Uterus (tissue), 4 donors: Measurements from ENCODE around the gene PNLDC1. TPM values are rescaled to one million over a fixed set of nuclear protein-coding genes. Genes with fewer than 3 reads are reported as not detected.

Experiments used
- DNase-seq, 2 donors: peaks; one replicate each; pipeline ENCODE4 v3.0.0-alpha.2; 2019 to 2020
- H3K27ac ChIP-seq, 2 donors: fragments of 200-600 bp; sonication (generic); 1 replicate in 1 of 2; 2 replicates in 1 of 2; pipeline ENCODE4 v1.5.1; 2016 to 2018
- H3K27me3 ChIP-seq, 2 donors: fragments of 200-600 bp; sonication (generic); one replicate each; pipeline ENCODE4 v1.5.1; 2018 to 2019; ENCODE audit warnings: control low read depth in 1 of 2
- H3K36me3 ChIP-seq, 2 donors: fragments of 200-600 bp; sonication (generic); one replicate each; pipeline ENCODE4 v1.5.1; 2019; ENCODE audit warnings: control low read depth in 1 of 2
- H3K4me1 ChIP-seq, 2 donors: fragments of 200-600 bp; sonication (generic); one replicate each; pipeline ENCODE4 v1.5.1; 2018 to 2019; ENCODE audit warnings: control low read depth in 1 of 2
- H3K4me3 ChIP-seq, 2 donors: fragments of 200-600 bp; sonication (generic); 1 replicate in 1 of 2; 2 replicates in 1 of 2; pipeline ENCODE4 v1.5.1; 2018 to 2019; ENCODE audit warnings: mild to moderate bottlenecking in 1 of 2
- H3K9me3 ChIP-seq, 2 donors: fragments of 200-600 bp; sonication (generic); one replicate each; pipeline ENCODE4 v1.5.1; 2019; ENCODE audit warnings: control low read depth in 1 of 2
- CTCF ChIP-seq, 4 experiments: fragments of 200-600 bp in 2 of 4; fragments of 450-650 bp in 2 of 4; sonication (generic) in 2 of 4; IDR thresholded peaks; one replicate each; pipeline ENCODE4 v1.5.1; 2016 to 2019; ENCODE audit warnings: antibody characterized with exemption in 4 of 4, mild to moderate bottlenecking in 2 of 4, moderate library complexity in 1 of 4
- POLR2A ChIP-seq, 2 donors: fragments of 450-650 bp; IDR thresholded peaks; one replicate each; pipeline ENCODE4 v1.6.1; 2016; ENCODE audit warnings: antibody characterized with exemption in 2 of 2, mild to moderate bottlenecking in 1 of 2, moderate library complexity in 1 of 2
- intact Hi-C: fragments of 100-400 bp; cut with DNase I; formaldehyde crosslinking; loops from one replicate; pipeline ENCODE4 v1.15.1; 2023; ENCODE audit warnings: low total_unique reads
- small RNA-seq: library from RNA; depleted of rRNA; stranded (forward); fragments of <200 nt; gene quantifications from one replicate; pipeline ENCODE3, GENCODE V24; 2016
- total RNA-seq, 4 donors: library from RNA; depleted of rRNA in 3 of 4; stranded (reverse); fragments of >200 nt in 3 of 4; gene quantifications; one replicate each; pipeline versions ENCODE4 v1.1.0 to v1.2.4, GENCODE V29; 2014 to 2023
- donor health status: DM: yes; HTN: yes; CAD: no.

The PNLDC1 gene
- total RNA-seq, 4 donors from 2014 or later: 0.69 TPM; not detected in 3

- no peak for DNase-seq
- Histone ChIP-seq H3K4me3 (no peak overlapping the region), H3K9me3 (no peaks in the 10 kb centered on the region), H3K36me3 (no peaks in the 10 kb centered on the region), H3K27me3 (no peaks in the 10 kb centered on the region), H3K27ac (no peak overlapping the region), H3K4me1 (no peaks in the 10 kb centered on the region)
- TF ChIP-seq CTCF (IDR thresholded peaks at IDR 0.05) (no peak), POLR2A (IDR thresholded peaks at IDR 0.05) (no peak)
- intact Hi-C loops: no loop called here
Measured at GRCh38 chr6:159866286-159867247, 66.5 kb downstream of the PNLDC1 start.

Small RNA genes lying within 50 kb of the gene (small RNA-seq; reads per million reads assigned to genes)
- 93.2 reads per million, percentile 94 among the genes with 10 or more reads in this experiment for gene SNORA20
- not detected for gene SNORA29

Other genes with a start within 250 kb of the PNLDC1 start
- 100 to 1,000 TPM in 3 of 4 donors, 10 to 100 TPM in 1; 34.1 to 305 (median 208) TPM for gene SOD2, start 107.0 kb upstream of the PNLDC1 start, total RNA-seq
- gene WTAP, start 72.8 kb upstream of the PNLDC1 start, total RNA-seq: 100 to 1,000 TPM in 2 of 4 donors, 10 to 100 TPM in 2; 33.3 to 139 (median 95.9) TPM
- gene ACAT2, start 38.2 kb upstream of the PNLDC1 start, total RNA-seq: 10 to 100 TPM in 2 of 4 donors, 1 to 10 TPM in 2; 5.6 to 19.6 (median 11.2) TPM
- 100 to 1,000 TPM; 109 to 241 (median 170) TPM for gene TCP1, start 10.7 kb upstream of the PNLDC1 start, total RNA-seq
- 10 to 100 TPM; 23.5 to 66.0 (median 46.8) TPM for gene MRPL18, start 9.8 kb upstream of the PNLDC1 start, total RNA-seq
- under 1 TPM; under 0.01 to 0.58 (median 0.43) TPM for gene MAS1, start 90.7 kb downstream of the PNLDC1 start, total RNA-seq
- 10 to 100 TPM; 36.5 to 91.7 (median 61.7) TPM for gene IGF2R, start 168.8 kb downstream of the PNLDC1 start, total RNA-seq